ENCODE results near the gene C3AR1.
"Not testable (repeated sequence)": the region's sequence is repeated elsewhere in the genome, so short reads cannot be mapped to it uniquely, and the experiment has no call there.

C3AR1 gene

GRCh38 chr12:8018666-8019581 lies 47.2 kb downstream of the C3AR1 start:
- TF ChIP-seq CTCF (conservative IDR thresholded peaks at IDR 0.05) (no peak), ZFX (IDR thresholded peaks at IDR 0.05) (no peak)
- H3K27ac ChIP-seq, result no peak overlapping the region

- not testable (repeated sequence) for H3K27ac ChIP-seq
These were observed 47.9 kb downstream of the C3AR1 start for GRCh38 chr12:8018213-8018612.

GRCh38 chr12:8014836-8015235 lies 51.3 kb downstream of the C3AR1 start:
- TF ChIP-seq CTCF (conservative IDR thresholded peaks at IDR 0.05) (no peak), ZFX (IDR thresholded peaks at IDR 0.05) (no peak)
- H3K27ac ChIP-seq, result no peak overlapping the region

- no peak overlapping the region for H3K27ac ChIP-seq
- TF ChIP-seq CTCF (conservative IDR thresholded peaks at IDR 0.05) (no peak), ZFX (IDR thresholded peaks at IDR 0.05) (no peak)
These were observed 53.4 kb downstream of the C3AR1 start for GRCh38 chr12:8012651-8013309.

GRCh38 chr12:8011331-8011730 lies 54.8 kb downstream of the C3AR1 start:
- TF ChIP-seq CTCF (conservative IDR thresholded peaks at IDR 0.05), result no peak
- H3K27ac ChIP-seq, result no peak overlapping the region
